IMR-90 (cell line): Measurements from ENCODE around the gene CD300LD. TPM values are rescaled to one million over a fixed set of nuclear protein-coding genes. Genes with fewer than 3 reads are reported as not detected.

Experiments
- ATAC-seq: fragments of 200-7000 bp; cut with Tn5 transposase; 2 replicates; pipeline ENCODE4 v1.9.1; 2020; ENCODE audit warnings: low read depth, mild to moderate bottlenecking, moderate library complexity
- BruUV-seq: library from RNA; stranded (reverse); fragments of 400-500 nt; replicated peaks from 2 replicates; lab custom pipeline; 2021; lab: Mats Ljungman, UMichigan
- CTCF ChIA-PET: fragments of 300-600 bp; formaldehyde crosslinking; extraction: SDS; loops from one replicate; lab custom pipeline; 2021; ENCODE audit warnings: antibody characterized with exemption; lab: Yijun Ruan, JAX
- POLR2A ChIA-PET: fragments of 300-600 bp; sonication (Branson Sonifier 250); formaldehyde crosslinking; loops from one replicate; lab custom pipeline; 2022; ENCODE audit warnings: antibody characterized with exemption; ENCODE audit not compliant: unreplicated experiment; lab: Charles Lee
- DNase-seq: peaks from one replicate; pipeline ENCODE4 v3.0.0; 2013
- H2AFZ ChIP-seq: replicated peaks from 2 replicates; pipeline ENCODE3; 2013; ENCODE audit warnings: low read length, mild to moderate bottlenecking; ENCODE audit not compliant: poor library complexity
- H2AK5ac ChIP-seq: 2 replicates; pipeline ENCODE4 v1.6.1; 2013; ENCODE audit warnings: low read depth, low read length, inconsistent platforms
- H2AK9ac ChIP-seq: replicated peaks from 2 replicates; pipeline ENCODE3; 2013; ENCODE audit warnings: mild to moderate bottlenecking, low read depth, low read length, moderate library complexity; ENCODE audit not compliant: poor library complexity
- H2BK120ac ChIP-seq: 2 replicates; pipeline ENCODE4 v1.6.1; 2013; ENCODE audit warnings: low read depth, low read length, inconsistent platforms
- H2BK15ac ChIP-seq: 3 replicates; pipeline ENCODE4 v1.6.1; 2013; ENCODE audit warnings: low read depth, low read length, inconsistent platforms
- H2BK20ac ChIP-seq: 2 replicates; pipeline ENCODE4 v1.6.1; 2013; ENCODE audit warnings: low read depth, mild to moderate bottlenecking, inconsistent platforms, low read length, moderate library complexity
- H2BK5ac ChIP-seq: 2 replicates; pipeline ENCODE4 v1.6.1; 2013; ENCODE audit warnings: mild to moderate bottlenecking, low read depth, low read length, inconsistent platforms; ENCODE audit not compliant: poor library complexity, severe bottlenecking
- H3K14ac ChIP-seq: replicated peaks from 2 replicates; pipeline ENCODE4 v1.6.1; 2013; ENCODE audit warnings: low read depth, low read length, inconsistent platforms
- H3K18ac ChIP-seq: 2 replicates; pipeline ENCODE4 v1.6.1; 2013; ENCODE audit warnings: low read depth, low read length, control low read depth
- H3K23ac ChIP-seq: 2 replicates; pipeline ENCODE4 v1.6.1; 2013; ENCODE audit warnings: low read depth, low read length, inconsistent platforms
- H3K27ac ChIP-seq: 2 replicates; pipeline ENCODE4 v1.5.1; 2013; ENCODE audit warnings: mild to moderate bottlenecking, control low read depth, low read length; ENCODE audit not compliant: insufficient read depth
- H3K27me3 ChIP-seq: 2 replicates; pipeline ENCODE4 v1.6.1; 2013; ENCODE audit warnings: low read length; ENCODE audit not compliant: control insufficient read depth, insufficient read depth
- H3K36me3 ChIP-seq: 2 replicates; pipeline ENCODE4 v1.6.1; 2013; ENCODE audit warnings: low read length, mixed read lengths; ENCODE audit not compliant: control insufficient read depth, insufficient read depth
- H3K4ac ChIP-seq: 2 replicates; pipeline ENCODE4 v1.6.1; 2013; ENCODE audit warnings: low read depth, low read length, inconsistent platforms
- H3K4me1 ChIP-seq: 2 replicates; pipeline ENCODE4 v1.6.1; 2013; ENCODE audit warnings: low read length, mixed read lengths; ENCODE audit not compliant: control insufficient read depth, insufficient read depth
- H3K4me2 ChIP-seq: 2 replicates; pipeline ENCODE4 v1.6.1; 2013; ENCODE audit warnings: low read depth, mild to moderate bottlenecking, control low read depth, low read length, moderate library complexity
- H3K4me3 ChIP-seq: 2 replicates; pipeline ENCODE4 v1.5.1; 2013; ENCODE audit warnings: low read depth, mild to moderate bottlenecking, control low read depth, low read length, moderate library complexity; ENCODE audit not compliant: insufficient read depth
- H3K56ac ChIP-seq: 2 replicates; pipeline ENCODE4 v1.6.1; 2013; ENCODE audit warnings: low read length, inconsistent platforms; ENCODE audit not compliant: insufficient read depth; ENCODE audit errors: extremely low read depth
- H3K79me1 ChIP-seq, 2 experiments: 2 replicates each; pipeline ENCODE4 v1.6.1; 2013; ENCODE audit warnings: low read length in 2 of 2, inconsistent platforms in 1 of 2, low read depth in 1 of 2
- H3K9ac ChIP-seq: 2 replicates; pipeline ENCODE4 v1.6.1; 2013; ENCODE audit warnings: low read depth, low read length, control low read depth
- H3K9me1 ChIP-seq: 2 replicates; pipeline ENCODE4 v1.6.1; 2013; ENCODE audit warnings: low read length, inconsistent platforms; ENCODE audit not compliant: insufficient read depth
- H3K9me3 ChIP-seq: 2 replicates; pipeline ENCODE4 v1.6.1; 2013; ENCODE audit warnings: low read length; ENCODE audit not compliant: control insufficient read depth, insufficient read depth
- H4K20me1 ChIP-seq: 2 replicates; pipeline ENCODE4 v1.6.1; 2013; ENCODE audit warnings: low read length, inconsistent platforms; ENCODE audit not compliant: insufficient read depth
- H4K5ac ChIP-seq: 2 replicates; pipeline ENCODE4 v1.6.1; 2013; ENCODE audit warnings: mild to moderate bottlenecking, low read depth, low read length, control low read depth
- H4K8ac ChIP-seq, 2 experiments: 2 replicates each; pipeline ENCODE4 v1.6.1; 2013; ENCODE audit warnings: low read depth in 2 of 2, low read length in 2 of 2, control low read depth in 1 of 2, inconsistent platforms in 1 of 2
- H4K91ac ChIP-seq: 2 replicates; pipeline ENCODE4 v1.6.1; 2013; ENCODE audit warnings: low read depth, low read length, inconsistent platforms; ENCODE audit not compliant: insufficient read depth
- BHLHE40 ChIP-seq: fragments of 150-350 bp; IDR thresholded peaks from 2 replicates; pipeline ENCODE4 v1.6.1; 2016; ENCODE audit warnings: mild to moderate bottlenecking, low read depth, low read length
- CEBPB ChIP-seq: IDR thresholded peaks from 2 replicates; pipeline ENCODE4 v1.6.1; 2012; ENCODE audit warnings: low read depth, low read length, improper control_type of control experiment
- CHD1 ChIP-seq: IDR thresholded peaks from 2 replicates; pipeline ENCODE4 v1.6.1; 2012; ENCODE audit warnings: low read depth, low read length, improper control_type of control experiment
- FOS ChIP-seq: fragments of 150-350 bp; IDR thresholded peaks from 2 replicates; pipeline ENCODE4 v1.6.1; 2016; ENCODE audit warnings: low read depth, low read length
- MAFK ChIP-seq: IDR thresholded peaks from 2 replicates; pipeline ENCODE4 v1.6.1; 2012; ENCODE audit warnings: low read depth, low read length, improper control_type of control experiment
- MAZ ChIP-seq: IDR thresholded peaks from 2 replicates; pipeline ENCODE4 v1.6.1; 2012; ENCODE audit warnings: low read depth, mild to moderate bottlenecking, low read length, improper control_type of control experiment, moderate library complexity, borderline replicate concordance
- MXI1 ChIP-seq: IDR thresholded peaks from 2 replicates; pipeline ENCODE4 v1.6.1; 2012; ENCODE audit warnings: low read depth, mild to moderate bottlenecking, low read length, moderate library complexity, borderline replicate concordance
- NFE2L2 ChIP-seq: fragments of 150-350 bp; IDR thresholded peaks from 2 replicates; pipeline ENCODE4 v1.6.1; 2016; ENCODE audit warnings: low read depth, mild to moderate bottlenecking, low read length
- POLR2A ChIP-seq: IDR thresholded peaks from 2 replicates; pipeline ENCODE4 v1.6.1; 2012; ENCODE audit warnings: mild to moderate bottlenecking, low read depth, low read length
- RAD21 ChIP-seq: IDR thresholded peaks from 2 replicates; pipeline ENCODE4 v1.6.1; 2012; ENCODE audit warnings: low read length, improper control_type of control experiment
- RCOR1 ChIP-seq: IDR thresholded peaks from 2 replicates; pipeline ENCODE4 v1.6.1; 2012; ENCODE audit warnings: mild to moderate bottlenecking, low read length, improper control_type of control experiment; ENCODE audit not compliant: insufficient replicate concordance
- RFX5 ChIP-seq: IDR thresholded peaks from 2 replicates; pipeline ENCODE4 v1.8.0; 2012; ENCODE audit warnings: low read depth, mild to moderate bottlenecking, low read length, moderate library complexity
- SMC3 ChIP-seq: fragments of 150-350 bp; IDR thresholded peaks from 2 replicates; pipeline ENCODE4 v1.6.1; 2016; ENCODE audit warnings: low read depth, mild to moderate bottlenecking, antibody characterized with exemption, low read length, moderate library complexity
- WGBS, 2 experiments: methylation state at CpG; one replicate each; pipeline versions ENCODE4 v1.1.5 to v1.1.7; 2013; ENCODE audit warnings: missing lambda C conversion rate in 2 of 2; ENCODE audit not compliant: insufficient read length in 1 of 2; ENCODE audit errors: extremely low coverage in 2 of 2; 5-methylcytosine and 5-hydroxymethylcytosine counted together
- dilution Hi-C: fragments of 300-500 bp; cut with HindIII; formaldehyde crosslinking; loops from one replicate; pipeline ENCODE4 v1.14.3; 2018; ENCODE audit warnings: low sequenced_read_pairs; ENCODE audit not compliant: unreplicated experiment
- in situ Hi-C: fragments of 300-500 bp; cut with MboI; formaldehyde crosslinking; loops from 3 replicates; pipeline ENCODE4 v1.14.3; 2019; ENCODE audit warnings: low sequenced_read_pairs, inconsistent platforms, mixed read lengths
- intact Hi-C: fragments of 100-400 bp; cut with micrococcal nuclease; formaldehyde crosslinking; loops from 2 replicates; pipeline ENCODE4 v1.10.0; 2022
- polyA plus RNA-seq, 3 experiments: library from polyadenylated mRNA; depleted of rRNA; stranded (reverse); fragments of >200 nt; gene quantifications; 2 replicates each; pipeline ENCODE4 v1.2.3, GENCODE V29; 2012; ENCODE audit warnings: low replicate concordance in 1 of 3
- total RNA-seq: library from RNA; depleted of rRNA; stranded (reverse); fragments of >200 nt; gene quantifications from 2 replicates; pipeline ENCODE4 v1.2.3, GENCODE V29; 2012
- TF ChIP-seq, protein P1 (sequence below): conservative IDR thresholded peaks from 2 replicates; pipeline ENCODE4 v1.5.1; 2012; ENCODE audit warnings: mild to moderate bottlenecking, low read depth, low read length, improper control_type of control experiment
- TF ChIP-seq, protein P2 (sequence below): fragments of 150-350 bp; IDR thresholded peaks from 2 replicates; pipeline ENCODE4 v1.6.1; 2017; ENCODE audit warnings: mild to moderate bottlenecking, antibody characterized with exemption, low read length, low read depth
- TF ChIP-seq, protein P3 (sequence below): fragments of 150-350 bp; IDR thresholded peaks from 2 replicates; pipeline ENCODE4 v1.6.1; 2016; ENCODE audit warnings: low read depth, mild to moderate bottlenecking, low read length, moderate library complexity, borderline replicate concordance

The CD300LD gene
- total and polyA plus RNA-seq, 2 of the 4 experiments (the other 2 are of a cell fraction): not detected

DNA sequence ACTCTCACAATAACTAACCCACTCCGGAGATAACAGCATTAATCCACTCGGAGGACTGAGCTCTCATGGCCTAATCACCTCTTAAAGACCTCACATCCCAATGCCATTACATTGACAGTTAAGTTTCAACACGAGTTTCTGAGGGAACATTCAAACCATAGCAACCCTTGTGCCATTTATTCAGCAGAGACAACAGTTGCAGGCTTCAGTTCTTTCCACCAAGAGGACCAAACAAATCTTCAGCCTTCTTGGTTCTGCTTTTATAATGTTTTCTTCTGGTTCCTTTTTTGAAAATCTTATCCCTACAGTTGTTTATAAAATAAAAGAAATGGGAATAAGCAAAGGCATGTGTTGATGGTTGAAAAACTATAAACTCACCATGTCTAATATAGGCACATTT, 33.6 kb upstream of the CD300LD start:
- no peaks in the 10 kb centered on the region for H3K27me3 ChIP-seq
- H4K20me1 ChIP-seq: no peaks in the 10 kb centered on the region
- H3K56ac ChIP-seq: no peak overlapping the region
- no TSS peak for BruUV-seq
- ChIA-PET POLR2A (no interaction called here), CTCF (no interaction called here)
- H4K91ac ChIP-seq: no peak overlapping the region
- no peak overlapping the region for H3K4ac ChIP-seq
- no peak overlapping the region for H2BK20ac ChIP-seq
- no peak overlapping the region for H3K23ac ChIP-seq
- 20% methylated on average over 1 of the region's 3 CpGs; no CpG with 5 or more reads in 1 of the 2 experiments for WGBS, 2 experiments
- no peaks in the 10 kb centered on the region for H3K36me3 ChIP-seq
- H2BK120ac ChIP-seq: no peak overlapping the region
- no peak overlapping the region for H3K14ac ChIP-seq
- H2BK5ac ChIP-seq: no peak overlapping the region
- no peak overlapping the region for H3K9ac ChIP-seq
- H2AK5ac ChIP-seq: no peak overlapping the region
- dilution Hi-C loops: no loop called here
- no peaks in the 10 kb centered on the region for H3K79me1 ChIP-seq
- ATAC-seq (no peak), DNase-seq (no peak)
- peaks cover 11% of the 10 kb centered on the region for H3K9me3 ChIP-seq
- TF ChIP-seq FOS (no peak), RCOR1 (no peak), CHD1 (no peak), CEBPB (no peak), SMC3 (no peak), MAFK (no peak), RFX5 (no peak), RAD21 (no peak), MAZ (no peak), NFE2L2 (no peak), MXI1 (no peak), POLR2A (no peak), BHLHE40 (no peak)
- TF ChIP-seq, protein P1, sequence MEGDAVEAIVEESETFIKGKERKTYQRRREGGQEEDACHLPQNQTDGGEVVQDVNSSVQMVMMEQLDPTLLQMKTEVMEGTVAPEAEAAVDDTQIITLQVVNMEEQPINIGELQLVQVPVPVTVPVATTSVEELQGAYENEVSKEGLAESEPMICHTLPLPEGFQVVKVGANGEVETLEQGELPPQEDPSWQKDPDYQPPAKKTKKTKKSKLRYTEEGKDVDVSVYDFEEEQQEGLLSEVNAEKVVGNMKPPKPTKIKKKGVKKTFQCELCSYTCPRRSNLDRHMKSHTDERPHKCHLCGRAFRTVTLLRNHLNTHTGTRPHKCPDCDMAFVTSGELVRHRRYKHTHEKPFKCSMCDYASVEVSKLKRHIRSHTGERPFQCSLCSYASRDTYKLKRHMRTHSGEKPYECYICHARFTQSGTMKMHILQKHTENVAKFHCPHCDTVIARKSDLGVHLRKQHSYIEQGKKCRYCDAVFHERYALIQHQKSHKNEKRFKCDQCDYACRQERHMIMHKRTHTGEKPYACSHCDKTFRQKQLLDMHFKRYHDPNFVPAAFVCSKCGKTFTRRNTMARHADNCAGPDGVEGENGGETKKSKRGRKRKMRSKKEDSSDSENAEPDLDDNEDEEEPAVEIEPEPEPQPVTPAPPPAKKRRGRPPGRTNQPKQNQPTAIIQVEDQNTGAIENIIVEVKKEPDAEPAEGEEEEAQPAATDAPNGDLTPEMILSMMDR: no peak
- TF ChIP-seq, protein P2, sequence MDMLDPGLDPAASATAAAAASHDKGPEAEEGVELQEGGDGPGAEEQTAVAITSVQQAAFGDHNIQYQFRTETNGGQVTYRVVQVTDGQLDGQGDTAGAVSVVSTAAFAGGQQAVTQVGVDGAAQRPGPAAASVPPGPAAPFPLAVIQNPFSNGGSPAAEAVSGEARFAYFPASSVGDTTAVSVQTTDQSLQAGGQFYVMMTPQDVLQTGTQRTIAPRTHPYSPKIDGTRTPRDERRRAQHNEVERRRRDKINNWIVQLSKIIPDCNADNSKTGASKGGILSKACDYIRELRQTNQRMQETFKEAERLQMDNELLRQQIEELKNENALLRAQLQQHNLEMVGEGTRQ: no peak
- TF ChIP-seq, protein P3, sequence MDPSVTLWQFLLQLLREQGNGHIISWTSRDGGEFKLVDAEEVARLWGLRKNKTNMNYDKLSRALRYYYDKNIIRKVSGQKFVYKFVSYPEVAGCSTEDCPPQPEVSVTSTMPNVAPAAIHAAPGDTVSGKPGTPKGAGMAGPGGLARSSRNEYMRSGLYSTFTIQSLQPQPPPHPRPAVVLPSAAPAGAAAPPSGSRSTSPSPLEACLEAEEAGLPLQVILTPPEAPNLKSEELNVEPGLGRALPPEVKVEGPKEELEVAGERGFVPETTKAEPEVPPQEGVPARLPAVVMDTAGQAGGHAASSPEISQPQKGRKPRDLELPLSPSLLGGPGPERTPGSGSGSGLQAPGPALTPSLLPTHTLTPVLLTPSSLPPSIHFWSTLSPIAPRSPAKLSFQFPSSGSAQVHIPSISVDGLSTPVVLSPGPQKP: no peak
- in situ Hi-C loops: no loop called here
- H2AFZ ChIP-seq: no peak overlapping the region
- H3K4me3 ChIP-seq: no peak overlapping the region
- H2BK15ac ChIP-seq: no peak overlapping the region
- H4K5ac ChIP-seq: no peak overlapping the region
- no peaks in the 10 kb centered on the region for H3K9me1 ChIP-seq
- H3K27ac ChIP-seq: no peak overlapping the region
- H4K8ac ChIP-seq: no peak overlapping the region
- no peak overlapping the region for H3K18ac ChIP-seq
- H3K4me2 ChIP-seq: no peak overlapping the region
- no peaks in the 10 kb centered on the region for H3K4me1 ChIP-seq
- no peak overlapping the region for H2AK9ac ChIP-seq
- intact Hi-C loops: no loop called here
